Activated T-helper 9 cell treated with anti-CD3 and anti-CD28 coated beads, Interleukin-2, amount 50 U/mL, for 16 hours (primary cell): ENCODE results near the gene UBTD2.

ENCODE experiments used
- DNase-seq: peaks from one replicate; pipeline ENCODE4 v3.0.0-alpha.2; 2020; ENCODE audit warnings: low read depth

Gene UBTD2

GRCh38 chr5:172193872-172194271 lies 89.7 kb downstream of the UBTD2 start, which contains the start of gene EFCAB9:
Gene EFCAB9, plus strand, starts transcription at chr5:172194172. Its CDS starts 1 bp downstream, at chr5:172194173.
- DNase-seq, result no peak

GRCh38 chr5:172189693-172190296 lies 93.8 kb downstream of the UBTD2 start:
- no peak for DNase-seq

- DNase-seq, result no peak
Observed at GRCh38 chr5:172188893-172189692, 94.5 kb downstream of the UBTD2 start.

GRCh38 chr5:172188033-172188892 lies 95.3 kb downstream of the UBTD2 start, which contains the start of gene STK10:
Gene STK10, minus strand, starts transcription at chr5:172188224. Its CDS starts 182 bp downstream, at chr5:172188042.
- DNase-seq, result peak; percentile 86

- DNase-seq, result peak; percentile 64
Observed at GRCh38 chr5:172187118-172188032, 96.2 kb downstream of the UBTD2 start.

GRCh38 chr5:172186114-172186695 lies 97.4 kb downstream of the UBTD2 start:
- no peak for DNase-seq

- no peak for DNase-seq
Observed at GRCh38 chr5:172185096-172185461, 98.5 kb downstream of the UBTD2 start.

GRCh38 chr5:172183881-172184280 lies 99.7 kb downstream of the UBTD2 start:
- DNase-seq, result no peak

GRCh38 chr5:172182291-172182690 lies 101.3 kb downstream of the UBTD2 start:
- no peak for DNase-seq

- no peak for DNase-seq
Observed at GRCh38 chr5:172180936-172181335, 102.6 kb downstream of the UBTD2 start.

GRCh38 chr5:172178991-172179989 lies 104.3 kb downstream of the UBTD2 start:
- no peak for DNase-seq

GRCh38 chr5:172178301-172178987 lies 105.1 kb downstream of the UBTD2 start:
- DNase-seq, result peak; percentile 41

GRCh38 chr5:172177176-172177575 lies 106.4 kb downstream of the UBTD2 start:
- DNase-seq, result no peak

GRCh38 chr5:172175263-172175719 lies 108.3 kb downstream of the UBTD2 start:
- peak; percentile 82 for DNase-seq

GRCh38 chr5:172173564-172174153 lies 109.9 kb downstream of the UBTD2 start:
- DNase-seq, result peak; percentile 69

- DNase-seq, result no peak
Observed at GRCh38 chr5:172172912-172173563, 110.5 kb downstream of the UBTD2 start.

GRCh38 chr5:172171118-172171517 lies 112.4 kb downstream of the UBTD2 start:
- DNase-seq, result no peak

- no peak for DNase-seq
Observed at GRCh38 chr5:172170251-172170701, 113.3 kb downstream of the UBTD2 start.
